HEK293 (cell line): Measurements from ENCODE around the gene TNFRSF14.

Source experiments
- CTCF ChIA-PET: fragments of 350-600 bp; formaldehyde crosslinking; extraction: SDS; loops from one replicate; lab custom pipeline; 2021; ENCODE audit warnings: antibody characterized with exemption; lab: Yijun Ruan, JAX
- POLR2A ChIA-PET: fragments of 300-600 bp; formaldehyde crosslinking; extraction: SDS; loops from one replicate; lab custom pipeline; 2020; ENCODE audit warnings: antibody characterized with exemption, inconsistent platforms; lab: Yijun Ruan, JAX
- H3K27ac ChIP-seq: fragments of 200-500 bp; sonication (Bioruptor generic); 2 replicates; pipeline ENCODE4 v1.5.1; 2014; ENCODE audit warnings: low read depth, low read length, control low read depth, inconsistent platforms; ENCODE audit errors: extremely low read depth
- H3K36me3 ChIP-seq, 2 experiments: fragments of 200-500 bp in 1 of 2; sonication (Bioruptor generic) in 1 of 2; 1 replicate in 1 of 2; 2 replicates in 1 of 2; pipeline ENCODE4 v1.5.1; 2014 to 2017; ENCODE audit warnings: inconsistent platforms in 2 of 2, low read length in 2 of 2; ENCODE audit not compliant: control insufficient read depth in 2 of 2, insufficient read depth in 1 of 2
- H3K4me1 ChIP-seq: fragments of 200-500 bp; sonication (Bioruptor generic); 2 replicates; pipeline ENCODE4 v1.5.1; 2014; ENCODE audit warnings: mild to moderate bottlenecking, low read length, inconsistent platforms; ENCODE audit not compliant: control insufficient read depth, insufficient read depth
- H3K4me3 ChIP-seq: 2 replicates; pipeline ENCODE4 v1.5.1; 2011; ENCODE audit warnings: low read depth, mild to moderate bottlenecking, control low read depth, low read length, moderate library complexity
- H3K9me3 ChIP-seq: fragments of 200-500 bp; sonication (Bioruptor generic); 2 replicates; pipeline ENCODE4 v1.5.1; 2014; ENCODE audit warnings: low read depth, low read length, inconsistent platforms; ENCODE audit not compliant: control insufficient read depth, insufficient read depth
- GLIS2 ChIP-seq: fragments of 450-650 bp; formaldehyde crosslinking; IDR thresholded peaks from 2 replicates; pipeline ENCODE4 v1.5.1; 2016; ENCODE audit warnings: missing biosample characterization, missing genetic modification characterization
- HOXA7 ChIP-seq: sonication (generic); formaldehyde crosslinking; IDR thresholded peaks from 2 replicates; pipeline ENCODE4 v1.8.1; 2022; ENCODE audit warnings: missing genetic modification reagents, borderline replicate concordance
- IKZF3 ChIP-seq: fragments of 450-650 bp; IDR thresholded peaks from 2 replicates; pipeline ENCODE4 v1.5.0; 2018; ENCODE audit warnings: missing biosample characterization, mild to moderate bottlenecking, missing genetic modification characterization, moderate library complexity
- KLF8 ChIP-seq: fragments of 450-650 bp; formaldehyde crosslinking; IDR thresholded peaks from 2 replicates; pipeline ENCODE4 v1.5.1; 2016; ENCODE audit warnings: missing biosample characterization, missing genetic modification characterization
- KLF9 ChIP-seq: fragments of 450-650 bp; formaldehyde crosslinking; IDR thresholded peaks from 2 replicates; pipeline ENCODE4 v1.5.1; 2016; ENCODE audit warnings: missing biosample characterization, missing genetic modification characterization, low read depth
- OSR2 ChIP-seq: fragments of 450-650 bp; formaldehyde crosslinking; IDR thresholded peaks from 2 replicates; pipeline ENCODE4 v1.5.1; 2016; ENCODE audit warnings: missing biosample characterization, missing genetic modification characterization
- PRDM6 ChIP-seq: fragments of 450-650 bp; formaldehyde crosslinking; IDR thresholded peaks from 2 replicates; pipeline ENCODE4 v1.5.1; 2017; ENCODE audit warnings: missing biosample characterization, missing genetic modification characterization
- SP7 ChIP-seq: fragments of 450-650 bp; formaldehyde crosslinking; IDR thresholded peaks from 2 replicates; pipeline ENCODE4 v1.5.1; 2016; ENCODE audit warnings: missing biosample characterization, missing genetic modification characterization
- TCF7L2 ChIP-seq: IDR thresholded peaks from 2 replicates; pipeline ENCODE4 v1.6.1; 2011; ENCODE audit warnings: low read depth, mild to moderate bottlenecking, inconsistent platforms, low read length, moderate library complexity, borderline replicate concordance
- WT1 ChIP-seq: fragments of 450-650 bp; formaldehyde crosslinking; IDR thresholded peaks from 2 replicates; pipeline ENCODE4 v1.5.1; 2016; ENCODE audit warnings: missing biosample characterization, missing genetic modification characterization
- ZBTB17 ChIP-seq: fragments of 450-650 bp; formaldehyde crosslinking; IDR thresholded peaks from 2 replicates; pipeline ENCODE4 v1.5.1; 2016; ENCODE audit warnings: missing biosample characterization, missing genetic modification characterization
- ZNF10 ChIP-seq: fragments of 450-650 bp; formaldehyde crosslinking; IDR thresholded peaks from 2 replicates; pipeline ENCODE4 v1.5.1; 2017; ENCODE audit warnings: missing biosample characterization, missing genetic modification characterization
- ZNF16 ChIP-seq: fragments of 450-650 bp; formaldehyde crosslinking; IDR thresholded peaks from 2 replicates; pipeline ENCODE4 v1.5.1; 2016; ENCODE audit warnings: low read depth, missing biosample characterization, missing genetic modification characterization
- ZNF169 ChIP-seq: fragments of 450-650 bp; formaldehyde crosslinking; IDR thresholded peaks from 2 replicates; pipeline ENCODE4 v1.5.1; 2016; ENCODE audit warnings: missing biosample characterization, missing genetic modification characterization
- ZNF214 ChIP-seq: fragments of 450-650 bp; formaldehyde crosslinking; IDR thresholded peaks from 2 replicates; pipeline ENCODE4 v1.5.1; 2017; ENCODE audit warnings: missing biosample characterization, mild to moderate bottlenecking, missing genetic modification characterization, borderline replicate concordance
- ZNF311 ChIP-seq: fragments of 450-650 bp; formaldehyde crosslinking; IDR thresholded peaks from 2 replicates; pipeline ENCODE4 v1.5.1; 2017; ENCODE audit warnings: missing biosample characterization, missing genetic modification characterization, borderline replicate concordance
- ZNF341 ChIP-seq: fragments of 450-650 bp; formaldehyde crosslinking; IDR thresholded peaks from 2 replicates; pipeline ENCODE4; 2016; ENCODE audit warnings: low read depth, missing biosample characterization, missing genetic modification characterization
- ZNF423 ChIP-seq: fragments of 450-650 bp; formaldehyde crosslinking; IDR thresholded peaks from 2 replicates; pipeline ENCODE4 v1.5.1; 2016; ENCODE audit warnings: missing biosample characterization, missing genetic modification characterization
- ZNF433 ChIP-seq: fragments of 450-650 bp; formaldehyde crosslinking; IDR thresholded peaks from 2 replicates; pipeline ENCODE4 v1.5.1; 2016; ENCODE audit warnings: missing biosample characterization, missing genetic modification characterization, low read depth
- ZNF488 ChIP-seq: fragments of 450-650 bp; formaldehyde crosslinking; IDR thresholded peaks from 2 replicates; pipeline ENCODE4 v1.5.1; 2016; ENCODE audit warnings: missing biosample characterization, missing genetic modification characterization
- ZNF513 ChIP-seq: fragments of 450-650 bp; IDR thresholded peaks from 2 replicates; pipeline ENCODE4 v1.5.1; 2018; ENCODE audit warnings: missing biosample characterization, missing genetic modification characterization
- ZNF521 ChIP-seq: fragments of 450-650 bp; formaldehyde crosslinking; IDR thresholded peaks from 2 replicates; pipeline ENCODE4 v1.5.1; 2017; ENCODE audit warnings: missing biosample characterization, mild to moderate bottlenecking, missing genetic modification characterization
- ZNF596 ChIP-seq: fragments of 450-650 bp; IDR thresholded peaks from 2 replicates; pipeline ENCODE4 v1.5.0; 2018; ENCODE audit warnings: missing biosample characterization, mild to moderate bottlenecking, missing genetic modification characterization, moderate library complexity
- ZNF670 ChIP-seq: fragments of 450-650 bp; formaldehyde crosslinking; IDR thresholded peaks from 2 replicates; pipeline ENCODE4 v1.5.1; 2016; ENCODE audit warnings: missing biosample characterization, missing genetic modification characterization, low read depth
- ZNF701 ChIP-seq: fragments of 450-650 bp; formaldehyde crosslinking; IDR thresholded peaks from 2 replicates; pipeline ENCODE4 v1.5.1; 2016; ENCODE audit warnings: missing biosample characterization, missing genetic modification characterization
- ZNF791 ChIP-seq: fragments of 450-650 bp; formaldehyde crosslinking; IDR thresholded peaks from 2 replicates; pipeline ENCODE4 v1.5.1; 2016; ENCODE audit warnings: missing biosample characterization, missing genetic modification characterization
- ZNF843 ChIP-seq: fragments of 450-650 bp; formaldehyde crosslinking; IDR thresholded peaks from 2 replicates; pipeline ENCODE4 v1.5.1; 2016; ENCODE audit warnings: missing biosample characterization, missing genetic modification characterization

TNFRSF14 gene

GRCh38 chr1:2535455-2535854 lies 20.7 kb upstream of the TNFRSF14 start:
- ChIA-PET POLR2A (interaction anchor here (0.6 to 2.0 kb wide), 3 partner anchors 9 to 10 kb away, joined by 3 to 16 read pairs (median 4); partner anchors contain the start of gene PANK4), CTCF (interaction anchor here (0.6 to 2.9 kb wide), 3 partner anchors 12 to 341 kb away, joined by 3 to 9 read pairs (median 5); partner anchors contain the start of gene FAAP20)
- no peak overlapping the region for H3K27ac ChIP-seq
- no peaks in the 10 kb centered on the region for H3K36me3 ChIP-seq
- H3K4me3 ChIP-seq: no peak overlapping the region
- no peaks in the 10 kb centered on the region for H3K4me1 ChIP-seq
- TF ChIP-seq KLF8 (tag by site-specific recombination) (no peak), ZNF169 (tag by site-specific recombination) (no peak), TCF7L2 (no peak), HOXA7 (CRISPR knock-in tag) (no peak), GLIS2 (tag by site-specific recombination) (no peak), ZNF311 (tag by site-specific recombination) (no peak), ZNF843 (tag by site-specific recombination) (no peak)
- H3K9me3 ChIP-seq: no peaks in the 10 kb centered on the region

GRCh38 chr1:2535981-2536380 lies 20.2 kb upstream of the TNFRSF14 start:
- ChIA-PET CTCF (interaction anchor here (2.1 to 2.9 kb wide), 2 partner anchors 12 to 341 kb away, joined by 5 to 9 read pairs; partner anchors contain the start of gene FAAP20), POLR2A (interaction anchor here (1.8 kb wide), 1 partner anchor 10 kb away, joined by 4 read pairs; no protein-coding TSS in a partner anchor)
- no peaks in the 10 kb centered on the region for H3K9me3 ChIP-seq
- H3K36me3 ChIP-seq: no peaks in the 10 kb centered on the region
- H3K4me1 ChIP-seq: no peaks in the 10 kb centered on the region
- no peak overlapping the region for H3K27ac ChIP-seq
- H3K4me3 ChIP-seq: no peak overlapping the region
- no peak for TF ChIP-seq ZNF513 (tag by site-specific recombination)
- no peak for TF ChIP-seq OSR2
- TF ChIP-seq IKZF3 (tag by site-specific recombination): no peak
- TF ChIP-seq ZNF423 (tag by site-specific recombination): no peak
- no peak for TF ChIP-seq ZNF791
- TF ChIP-seq SP7 (tag by site-specific recombination): no peak
- no peak for TF ChIP-seq ZNF10 (tag by site-specific recombination)
- no peak for TF ChIP-seq ZNF521 (tag by site-specific recombination)
- no peak for TF ChIP-seq ZNF670 (tag by site-specific recombination)
- TF ChIP-seq ZNF341 (tag by site-specific recombination): no peak
- no peak for TF ChIP-seq PRDM6 (tag by site-specific recombination)
- no peak for TF ChIP-seq KLF9 (tag by site-specific recombination)
- no peak for TF ChIP-seq ZNF16
- no peak for TF ChIP-seq ZNF214
- TF ChIP-seq WT1: no peak
- no peak for TF ChIP-seq ZNF701 (tag by site-specific recombination)
- TF ChIP-seq ZBTB17 (tag by site-specific recombination): no peak
- TF ChIP-seq ZNF596 (tag by site-specific recombination): no peak
- TF ChIP-seq ZNF433 (tag by site-specific recombination): no peak
- TF ChIP-seq ZNF488 (tag by site-specific recombination): no peak
